ENCODE data around the gene VPS9D1. TPM values are rescaled to one million over a fixed set of nuclear protein-coding genes. Genes with fewer than 3 reads are reported as not detected.

The VPS9D1 gene
- polyA plus RNA-seq, 6 donors from 2014 or later, result 0.14 to 0.88 (median 0.51) TPM; not detected in 1

Other genes with a start within 250 kb of the VPS9D1 start
- gene ANKRD11, start 230.3 kb downstream of the VPS9D1 start, polyA plus RNA-seq (ENCODE audit: low read depth in 6 of 6), result 10 to 100 TPM in 3 of 6 donors, 1 to 10 TPM in 2, under 1 TPM in 1; 0.78 to 24.8 (median 10.1) TPM
- 10 to 100 TPM; 34.8 to 54.1 (median 40.0) TPM for gene SPG7, start 212.5 kb downstream of the VPS9D1 start, polyA plus RNA-seq (ENCODE audit: low read depth in 6 of 6)
- 1,000 to 10,000 TPM; 3,620 to 5,980 (median 5,028) TPM for gene RPL13, start 160.2 kb downstream of the VPS9D1 start, polyA plus RNA-seq (ENCODE audit: low read depth in 6 of 6)
- not detected for gene CPNE7, start 145.1 kb downstream of the VPS9D1 start, polyA plus RNA-seq (ENCODE audit: low read depth in 6 of 6)
- not detected for gene DPEP1, start 107.3 kb downstream of the VPS9D1 start, polyA plus RNA-seq (ENCODE audit: low read depth in 6 of 6)
- gene CHMP1A, start 63.2 kb downstream of the VPS9D1 start, polyA plus RNA-seq (ENCODE audit: low read depth in 6 of 6), result 10 to 100 TPM; 63.0 to 91.4 (median 73.5) TPM
- gene SPATA33, start 63.1 kb downstream of the VPS9D1 start, polyA plus RNA-seq (ENCODE audit: low read depth in 6 of 6), result 1 to 10 TPM in 5 of 6 donors, not detected in 1; 1.5 to 3.2 (median 2.5) TPM
- 10 to 100 TPM; 16.7 to 27.7 (median 19.6) TPM for gene CDK10, start 34.2 kb downstream of the VPS9D1 start, polyA plus RNA-seq (ENCODE audit: low read depth in 6 of 6)
- 10 to 100 TPM in 1 of 6 donors, 1 to 10 TPM in 5; 5.9 to 18.8 (median 8.6) TPM for gene SPATA2L, start 19.2 kb downstream of the VPS9D1 start, polyA plus RNA-seq (ENCODE audit: low read depth in 6 of 6)
- 10 to 100 TPM in 2 of 6 donors, 1 to 10 TPM in 3, under 1 TPM in 1; 0.22 to 32.6 (median 8.3) TPM for gene ZNF276, start 639 bp upstream of the VPS9D1 start, polyA plus RNA-seq (ENCODE audit: low read depth in 6 of 6)
- 10 to 100 TPM; 11.7 to 30.5 (median 17.4) TPM for gene FANCA, start 95.7 kb upstream of the VPS9D1 start, polyA plus RNA-seq (ENCODE audit: low read depth in 6 of 6)
- gene SPIRE2, start 107.6 kb upstream of the VPS9D1 start, polyA plus RNA-seq (ENCODE audit: low read depth in 6 of 6), result under 1 TPM in 3 of 6 donors, not detected in 3; 0.09 to 0.57 (median 0.20) TPM
- gene TCF25, start 152.7 kb upstream of the VPS9D1 start, polyA plus RNA-seq (ENCODE audit: low read depth in 6 of 6), result 100 to 1,000 TPM in 5 of 6 donors, 10 to 100 TPM in 1; 88.4 to 135 (median 108) TPM
- under 1 TPM in 5 of 6 donors, not detected in 1; 0.12 to 0.62 (median 0.48) TPM for gene MC1R, start 198.0 kb upstream of the VPS9D1 start, polyA plus RNA-seq (ENCODE audit: low read depth in 6 of 6)
- gene TUBB3, start 202.4 kb upstream of the VPS9D1 start, polyA plus RNA-seq (ENCODE audit: low read depth in 6 of 6), result 10 to 100 TPM in 1 of 6 donors, 1 to 10 TPM in 4, under 1 TPM in 1; 0.99 to 12.2 (median 5.0) TPM
- 100 to 1,000 TPM in 4 of 6 donors, 10 to 100 TPM in 2; 66.9 to 126 (median 105) TPM for gene DEF8, start 227.9 kb upstream of the VPS9D1 start, polyA plus RNA-seq (ENCODE audit: low read depth in 6 of 6)